H1 (cell line): Measurements from ENCODE around the gene ALOX5. TPM values are rescaled to one million over a fixed set of nuclear protein-coding genes. Genes with fewer than 3 reads are reported as not detected.

ENCODE experiments used
- CTBP2 ChIP-seq: IDR thresholded peaks from 2 replicates; pipeline ENCODE4 v1.7.0; 2011; ENCODE audit warnings: borderline replicate concordance, mild to moderate bottlenecking, moderate library complexity, mixed read lengths, low read length; ENCODE audit not compliant: insufficient read depth, insufficient read length
- EZH2 ChIP-seq: fragments of 200-600 bp; sonication (generic); IDR thresholded peaks from 2 replicates; pipeline ENCODE4 v1.7.1; 2012; ENCODE audit warnings: low read depth, mild to moderate bottlenecking, moderate library complexity, low read length, inconsistent platforms; ENCODE audit not compliant: severe bottlenecking
- GABPA ChIP-seq: IDR thresholded peaks from 2 replicates; pipeline ENCODE4 v1.6.1; 2011; ENCODE audit warnings: mild to moderate bottlenecking, low read length, moderate library complexity, borderline replicate concordance; ENCODE audit not compliant: insufficient read depth
- KDM5A ChIP-seq: fragments of 200-600 bp; IDR thresholded peaks from 2 replicates; pipeline ENCODE4 v1.7.1; 2012; ENCODE audit warnings: mild to moderate bottlenecking, low read length, inconsistent platforms, mixed read lengths
- SP2 ChIP-seq: IDR thresholded peaks from 2 replicates; pipeline ENCODE4 v1.6.1; 2012; ENCODE audit warnings: mild to moderate bottlenecking, low read length, inconsistent platforms
- ZNF274 ChIP-seq: IDR thresholded peaks from 2 replicates; pipeline ENCODE4 v1.7.0; 2012; ENCODE audit warnings: low read length, borderline replicate concordance; ENCODE audit errors: extremely low read depth
- polyA plus RNA-seq, 7 experiments: library from polyadenylated mRNA; depleted of rRNA in 3 of 7; stranded (reverse) in 5 of 7; unstranded in 2 of 7; fragments of >200 nt in 5 of 7; fragments of 200-250 nt in 2 of 7; gene quantifications; 1 replicate in 5 of 7; 2 replicates in 1 of 7; 4 replicates in 1 of 7; pipeline versions ENCODE4 v1.2.1 to v1.2.3, GENCODE V29; 2011 to 2013; ENCODE audit warnings: missing spikeins in 2 of 7, mixed read lengths in 2 of 7
- total RNA-seq: library from RNA; stranded (reverse); fragmentation: NEBNext Ultra II Directional; extraction: Animal tissue kit (Norgen Biotek cat#: 25700); gene quantifications from 2 replicates; pipeline ENCODE4 v1.2.1, GENCODE V29; 2021
- TF ChIP-seq, protein P1 (sequence below): IDR thresholded peaks from 2 replicates; pipeline ENCODE4 v1.6.1; 2011; ENCODE audit warnings: low read depth, mild to moderate bottlenecking, low read length; ENCODE audit not compliant: insufficient read depth

The ALOX5 gene
- total and polyA plus RNA-seq, 2 of the 8 experiments (the other 6 are each of a cell fraction or from before 2014, with no cell fraction given) = 1.6 to 3.8 TPM

DNA sequence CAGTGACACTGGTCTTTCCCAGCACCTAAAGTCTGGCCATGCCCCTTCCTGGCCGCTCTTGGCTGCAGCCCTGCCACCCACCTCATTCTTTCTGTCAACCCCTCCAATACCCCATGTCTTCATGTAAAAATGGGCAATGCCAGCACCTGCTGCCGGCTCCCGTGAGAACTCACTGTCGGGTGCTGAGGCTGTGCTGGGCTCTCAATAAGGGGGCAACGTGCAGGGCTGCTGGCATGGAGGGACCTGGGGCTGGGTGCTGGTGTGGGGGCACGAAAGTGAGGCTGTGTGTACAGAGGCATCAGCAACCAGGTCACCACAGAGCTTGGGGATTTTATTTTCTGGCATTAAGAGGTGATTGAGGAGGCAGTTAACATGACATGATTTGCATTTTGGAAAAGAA lies 65.3 kb downstream of the ALOX5 start (continued):
- TF ChIP-seq, protein P1, sequence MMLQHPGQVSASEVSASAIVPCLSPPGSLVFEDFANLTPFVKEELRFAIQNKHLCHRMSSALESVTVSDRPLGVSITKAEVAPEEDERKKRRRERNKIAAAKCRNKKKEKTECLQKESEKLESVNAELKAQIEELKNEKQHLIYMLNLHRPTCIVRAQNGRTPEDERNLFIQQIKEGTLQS = no peak
- no peak for TF ChIP-seq KDM5A
- no peak for TF ChIP-seq CTBP2
- no peak for TF ChIP-seq EZH2
- TF ChIP-seq GABPA = no peak
- no peak for TF ChIP-seq ZNF274
- TF ChIP-seq SP2 = no peak
- TF ChIP-seq, all 59 proteins: peak for 0
